ENCODE data around the gene FIZ1.
A peak's percentile ranks its signal among the peaks of the same experiment; 100 is the strongest.
"Not testable (repeated sequence)": the region's sequence is repeated elsewhere in the genome, so short reads cannot be mapped to it uniquely, and the experiment has no call there.

Gene FIZ1

DNA sequence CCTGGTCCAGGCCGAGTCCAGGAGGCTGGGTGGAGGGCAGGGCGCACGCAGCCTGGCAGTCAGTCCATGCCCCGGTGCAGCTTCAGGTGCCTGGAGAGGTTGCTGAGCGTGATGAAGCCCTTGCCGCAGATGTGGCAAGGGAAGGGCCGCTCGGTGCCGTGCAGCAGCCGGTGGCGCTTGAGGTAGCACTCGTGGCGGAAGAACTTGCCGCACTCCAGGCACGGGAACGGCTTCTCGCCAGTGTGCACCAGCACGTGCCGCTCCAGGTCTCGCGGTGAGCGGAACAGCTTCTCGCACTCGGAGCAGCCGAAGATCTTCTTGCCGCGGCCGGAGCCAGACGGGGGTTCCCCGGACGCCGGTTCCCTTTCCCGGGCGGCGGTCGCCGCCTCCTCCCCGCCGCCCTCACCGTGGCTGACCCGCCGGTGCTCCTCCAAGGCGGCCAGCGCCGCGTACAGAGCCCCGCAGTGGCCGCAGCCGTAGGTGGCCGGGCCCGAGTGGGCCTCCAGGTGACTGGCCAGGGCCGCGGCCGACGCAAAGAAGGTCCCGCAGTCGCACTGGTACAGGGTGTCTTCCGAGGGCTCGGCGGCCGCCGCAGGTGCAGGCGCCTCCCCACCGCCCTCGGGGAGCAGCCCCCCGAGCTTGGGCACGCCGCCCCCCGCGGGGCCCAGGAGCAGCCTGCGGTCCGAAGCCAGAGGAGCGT is 6.8 kb downstream of the FIZ1 start:
- DNase-seq: no peak

DNA sequence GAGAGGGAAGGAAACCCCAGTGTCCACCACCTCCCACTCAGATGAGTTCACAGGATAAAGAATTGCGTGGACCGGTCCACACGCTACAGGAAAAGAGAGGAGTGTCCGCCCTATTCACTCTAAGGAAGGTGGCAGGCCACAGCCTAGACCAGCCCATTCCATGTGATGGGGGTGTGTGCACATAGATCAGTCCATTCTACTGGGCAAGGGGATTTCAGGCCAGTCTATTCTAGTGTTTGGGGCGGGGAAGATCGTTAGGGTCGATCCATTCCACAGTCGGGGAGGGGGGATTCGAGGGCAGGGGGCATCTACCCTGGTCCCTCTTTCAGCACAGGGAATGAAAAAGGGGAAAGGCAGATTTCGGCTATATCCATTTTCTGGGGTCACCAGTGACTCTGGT is 7.8 kb downstream of the FIZ1 start:
- DNase-seq: no peak

DNA sequence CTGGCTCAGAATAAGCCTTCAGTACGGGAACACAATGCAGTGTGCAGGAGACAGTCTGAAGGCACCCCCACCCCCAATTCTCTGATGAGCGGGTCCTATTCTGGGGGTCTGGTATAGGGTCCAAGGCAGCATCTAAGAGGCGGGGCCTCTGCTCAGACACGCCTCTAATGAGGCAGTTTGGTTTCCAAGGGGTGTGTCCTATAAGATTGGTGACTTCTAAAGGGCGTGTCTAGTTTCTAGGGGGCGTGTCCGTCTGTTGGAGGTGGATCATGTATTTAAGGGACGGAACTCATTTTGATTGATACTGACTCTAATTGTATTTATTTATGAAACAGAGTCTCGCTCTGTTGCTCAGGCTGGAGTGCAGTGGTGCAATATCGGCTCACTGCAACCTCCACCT is 8.7 kb downstream of the FIZ1 start:
- no peak for DNase-seq

DNA sequence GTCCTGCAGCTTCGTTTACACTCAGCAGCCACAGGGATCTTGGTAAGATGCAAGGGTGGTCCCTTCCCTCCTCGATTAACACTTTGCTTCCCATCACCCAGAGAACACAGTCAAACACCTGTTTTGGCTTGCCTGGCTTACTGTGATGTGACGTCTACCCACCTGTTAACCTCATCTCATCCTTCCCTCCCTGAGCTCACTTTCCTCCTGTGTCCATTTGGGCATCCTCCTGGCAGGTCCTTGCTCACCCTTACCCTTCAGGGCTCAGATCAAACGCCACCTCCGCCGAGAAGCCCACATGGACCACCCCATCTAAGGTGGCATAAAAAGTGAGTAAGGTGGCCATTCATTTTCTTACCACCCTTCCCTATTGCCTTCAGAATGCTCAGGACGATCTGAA is 9.2 kb downstream of the FIZ1 start:
- no peak for DNase-seq

DNA sequence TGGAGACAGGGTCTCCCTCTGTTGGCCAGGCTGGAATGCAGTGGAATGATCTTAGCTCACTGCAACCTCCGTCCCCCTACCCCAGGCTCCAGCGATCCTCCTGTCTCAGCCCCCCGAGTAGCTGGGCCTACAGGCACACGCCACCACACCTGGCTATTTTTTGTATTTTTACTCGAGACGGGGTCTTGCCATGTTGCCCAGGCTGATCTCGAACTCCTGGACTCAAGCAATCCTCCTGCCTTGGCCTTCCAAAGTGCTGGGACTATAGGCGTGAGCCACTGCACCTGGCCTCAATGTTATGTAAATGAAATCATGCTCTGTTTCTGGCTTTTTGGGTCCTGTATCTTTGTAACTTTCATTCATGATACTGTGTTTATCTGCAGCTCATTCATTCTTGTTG is 10.6 kb downstream of the FIZ1 start:
- no peak for DNase-seq

DNA sequence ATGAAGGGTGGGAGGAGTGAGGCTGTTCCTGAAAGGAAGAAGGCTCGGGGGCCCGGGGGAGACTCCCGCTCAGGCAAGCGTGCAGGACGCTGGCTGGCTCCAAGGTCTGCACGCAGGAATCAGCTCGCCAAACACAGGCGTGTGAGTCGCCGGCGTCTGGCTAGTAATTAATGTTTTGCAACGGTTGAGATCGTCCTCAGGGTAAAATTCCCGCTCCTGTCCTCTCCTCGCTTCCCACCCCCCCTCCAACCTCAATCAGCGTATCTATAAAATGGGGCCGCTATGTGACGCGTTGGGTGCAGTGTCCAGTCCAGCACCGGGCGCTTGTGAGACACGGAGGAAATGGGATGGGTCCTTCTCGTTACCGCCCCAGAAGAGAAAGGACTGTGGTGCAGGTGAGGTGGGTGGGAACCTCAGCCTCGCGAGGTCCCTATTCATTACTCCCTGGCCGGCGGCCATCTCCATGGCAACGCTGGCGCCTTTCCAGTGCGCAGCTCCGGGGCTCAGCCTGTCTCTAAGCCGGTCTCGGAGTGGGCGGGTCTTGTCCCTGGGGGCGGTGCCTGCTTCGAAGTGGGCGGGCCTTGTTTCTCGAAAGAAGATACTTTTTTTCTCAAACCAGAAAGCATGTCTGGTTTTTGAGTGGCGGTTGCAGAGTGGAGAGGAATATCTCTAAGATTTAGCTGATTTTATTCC is 12.2 kb downstream of the FIZ1 start:
- DNase-seq: peak; percentile 96

DNA sequence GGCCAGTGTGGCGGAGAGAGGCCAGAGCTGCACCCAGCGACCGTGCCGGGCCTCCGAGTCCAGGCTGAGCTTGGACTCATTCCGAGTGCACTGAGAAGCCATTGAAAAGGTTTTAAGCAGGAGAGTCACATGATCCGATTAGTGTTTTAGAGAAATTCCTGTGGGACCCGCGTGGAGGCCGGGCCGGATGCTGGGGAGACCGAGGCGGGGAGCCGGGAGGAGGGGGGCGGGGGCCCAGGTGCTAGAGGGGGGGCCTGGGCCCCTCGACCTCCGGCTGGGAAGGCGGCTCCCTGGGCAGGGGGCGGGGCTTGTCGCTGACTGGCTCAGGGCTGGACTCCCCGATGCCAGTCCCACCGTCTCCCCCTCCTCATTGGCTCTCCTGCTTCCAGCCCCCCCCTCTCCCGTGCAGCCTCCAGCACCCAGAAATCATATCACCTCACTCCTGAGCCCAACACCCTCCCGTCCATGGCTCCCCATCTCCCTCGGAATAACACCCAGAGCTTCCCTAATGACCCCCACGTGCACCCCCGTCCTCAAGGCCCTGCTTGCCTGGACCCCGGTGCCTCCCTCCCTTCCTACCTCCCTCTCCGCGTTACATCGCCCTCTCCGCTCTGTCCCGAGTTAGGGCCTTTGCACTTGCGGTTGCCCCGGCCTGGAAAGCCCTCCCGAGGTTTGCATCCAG is 13.5 kb downstream of the FIZ1 start:
- DNase-seq: peak; percentile 44

DNA sequence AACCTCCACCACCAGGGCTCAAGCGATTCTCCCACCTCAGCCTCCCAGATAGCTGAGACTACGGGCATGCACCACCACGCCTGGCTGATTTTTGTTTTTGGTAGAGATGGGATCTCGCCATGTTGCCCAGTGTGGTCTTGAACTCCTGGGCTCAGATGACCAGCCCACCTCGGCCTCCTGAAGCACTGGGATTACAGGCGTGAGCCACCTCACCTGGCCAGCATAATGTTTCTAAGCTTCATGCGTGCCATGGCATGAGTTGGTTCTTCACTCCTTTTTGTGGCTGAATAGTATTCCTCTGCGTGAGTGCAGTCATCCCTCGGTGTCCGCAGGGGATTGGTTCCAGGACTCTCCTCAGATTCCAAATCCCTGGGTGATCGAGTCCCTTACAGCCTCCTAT is 14.4 kb downstream of the FIZ1 start:
- DNase-seq: no peak

DNA sequence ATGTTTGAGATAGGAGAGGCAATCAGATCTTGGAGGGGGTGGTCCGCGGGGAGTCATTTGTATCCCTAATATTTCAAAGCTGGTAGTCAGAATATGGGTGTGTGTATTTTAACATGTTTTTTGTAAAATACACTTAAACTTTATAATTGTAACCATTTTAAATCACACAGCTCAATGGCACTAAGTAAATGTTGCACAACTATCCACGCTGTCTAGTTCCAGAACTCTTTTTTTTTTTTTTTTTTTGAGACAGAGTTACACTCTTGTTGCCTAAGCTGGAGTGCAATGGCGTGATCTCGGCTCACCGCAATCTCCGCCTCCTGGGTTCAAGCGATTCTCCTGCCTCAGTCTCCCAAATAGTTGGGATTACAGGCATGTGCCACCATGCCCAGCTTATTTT is 15.4 kb downstream of the FIZ1 start:
- not testable (repeated sequence) for DNase-seq

DNA sequence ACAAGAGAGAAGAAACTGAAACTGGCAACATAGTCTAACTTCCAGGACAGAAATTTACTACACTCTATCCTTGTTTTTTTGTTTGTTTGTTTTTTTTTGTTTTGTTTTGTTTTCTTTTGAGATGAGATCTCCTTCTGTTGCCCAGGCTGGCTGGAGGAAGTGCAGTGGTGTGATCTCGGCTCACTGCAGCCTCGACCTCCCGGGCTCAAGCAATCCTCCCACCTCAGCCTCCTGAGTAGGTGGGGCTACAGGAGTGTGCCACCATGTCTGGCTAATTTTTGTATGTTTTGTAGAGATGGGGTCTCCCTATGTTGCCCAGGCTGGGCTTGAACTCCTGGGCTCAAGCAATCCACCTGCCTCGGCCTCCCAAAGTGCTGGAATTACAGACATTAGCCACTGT is 17.0 kb downstream of the FIZ1 start:
- DNase-seq: not testable (repeated sequence)

DNA sequence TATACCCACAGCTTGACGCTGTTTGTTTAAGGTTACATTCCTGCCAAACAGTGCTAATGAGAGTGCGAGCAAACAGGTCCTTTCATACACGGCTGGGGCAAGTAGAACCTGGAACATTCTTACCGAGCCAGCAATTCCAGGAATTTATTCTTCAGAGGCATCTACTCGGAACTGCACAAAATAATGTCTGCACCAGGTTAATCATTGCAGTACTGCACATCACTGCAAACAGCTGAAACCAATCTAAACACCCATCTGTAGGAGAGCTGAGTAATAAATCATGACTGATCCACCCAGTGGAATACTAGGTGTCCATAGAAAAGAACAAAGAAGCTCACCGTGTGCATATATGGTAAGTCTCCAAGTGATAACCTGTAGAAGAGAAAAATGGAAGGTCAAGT is 17.5 kb downstream of the FIZ1 start:
- no peak for DNase-seq

DNA sequence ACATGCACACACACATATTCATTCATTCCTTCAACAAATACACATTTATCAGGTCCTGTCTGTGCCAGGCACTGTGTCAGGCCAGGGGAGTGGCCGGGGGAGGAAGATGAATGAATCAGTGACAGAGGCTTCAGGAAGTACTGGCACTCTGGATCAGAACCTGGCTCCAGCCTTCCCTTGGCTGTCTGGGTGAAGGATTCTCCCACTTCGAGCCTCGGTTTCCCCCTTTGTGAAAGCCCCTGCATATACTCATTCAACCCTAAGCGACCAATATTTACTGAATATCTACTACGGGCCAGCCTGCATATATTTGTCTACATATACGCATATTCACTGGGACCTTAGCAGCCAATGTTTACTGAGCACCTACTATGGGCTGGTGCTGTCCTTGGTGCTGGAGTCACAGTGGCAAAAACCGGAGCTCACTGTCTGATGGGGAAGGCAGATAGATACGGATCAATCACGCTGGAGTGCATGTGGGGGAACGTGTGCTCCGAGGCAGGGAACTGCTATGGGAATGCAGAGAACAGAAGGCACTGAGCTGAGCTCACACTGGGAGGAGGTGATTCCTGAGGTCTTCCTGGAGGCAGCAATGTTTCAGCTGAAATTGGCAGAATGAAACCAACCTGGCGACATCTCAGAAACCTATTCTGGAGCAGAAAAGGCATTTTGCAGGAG is 18.0 kb downstream of the FIZ1 start:
- DNase-seq: peak; percentile 32

DNA sequence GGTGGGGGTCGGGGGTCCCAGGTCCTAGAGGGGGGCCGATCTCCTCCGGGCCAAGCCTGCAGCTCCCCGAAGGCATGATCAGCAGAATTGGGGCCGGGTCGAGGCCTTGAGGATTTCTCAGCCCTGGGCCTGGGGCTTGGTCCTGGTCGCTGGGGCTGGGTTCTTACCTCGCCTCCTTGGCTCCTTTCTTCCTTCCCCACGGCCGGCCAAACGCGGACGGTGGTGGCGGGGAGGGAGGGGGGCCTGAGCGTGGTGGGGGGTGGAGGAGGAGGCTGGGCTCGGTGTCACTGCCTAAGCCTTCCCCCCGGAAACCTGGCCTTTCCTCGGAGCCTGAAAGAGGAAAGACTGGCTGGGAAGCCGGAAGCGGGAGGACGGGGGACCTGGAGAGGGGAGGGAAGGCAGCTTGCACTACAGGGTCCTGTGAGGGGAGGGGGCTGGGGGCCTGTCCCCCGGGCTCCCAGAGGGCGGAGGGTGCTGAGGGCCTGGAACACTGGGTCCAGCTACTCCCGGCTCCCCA is 18.6 kb downstream of the FIZ1 start, which contains the start of gene ZNF579:
TSS of gene ZNF579 (minus strand) at position 221 of the 517 bp plus-strand sequence. CDS start 1,209 bp downstream, outside the sequence.
- peak; percentile 81 for DNase-seq

DNA sequence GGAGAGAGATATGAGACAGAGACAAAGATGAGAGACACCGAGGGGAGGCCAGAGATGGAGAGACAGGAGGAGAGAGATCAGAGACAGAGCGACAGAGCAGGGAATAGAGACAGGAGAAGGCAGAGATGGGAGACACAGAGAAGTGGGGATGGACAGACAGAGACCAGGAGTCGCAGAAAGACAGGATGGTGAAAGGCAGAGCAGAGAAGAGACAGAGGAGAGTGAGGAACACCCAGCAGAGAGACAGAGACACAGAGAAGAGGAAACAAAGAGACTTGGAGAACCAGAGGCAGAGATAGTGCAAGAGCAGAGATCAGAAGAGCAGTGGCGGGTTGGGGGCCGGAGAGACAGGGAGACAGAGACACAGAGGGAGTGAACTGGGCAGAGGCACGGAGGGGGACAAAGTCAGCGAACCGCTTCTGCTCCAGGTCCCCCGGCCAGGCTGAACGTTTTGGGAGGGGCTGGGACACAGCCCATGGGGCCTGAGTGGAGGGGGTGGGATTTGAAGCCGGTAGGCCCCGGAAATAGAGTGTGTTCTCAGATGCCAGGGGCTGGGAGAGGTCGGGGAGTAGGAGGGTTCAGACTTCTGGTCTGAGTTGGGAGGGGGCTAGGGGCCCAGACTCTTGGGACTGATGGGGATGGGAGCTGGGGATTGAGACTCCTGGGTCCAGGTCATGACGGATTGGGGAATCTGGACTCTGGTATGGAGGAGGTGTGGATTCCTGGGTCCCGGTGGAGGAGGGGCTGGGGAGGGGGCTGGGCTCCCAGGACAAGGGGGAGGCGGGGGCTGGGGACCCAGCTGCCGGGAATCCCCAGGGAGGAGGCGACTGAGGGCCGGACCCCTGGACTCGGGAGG is 19.3 kb downstream of the FIZ1 start:
- no peak for DNase-seq

DNA sequence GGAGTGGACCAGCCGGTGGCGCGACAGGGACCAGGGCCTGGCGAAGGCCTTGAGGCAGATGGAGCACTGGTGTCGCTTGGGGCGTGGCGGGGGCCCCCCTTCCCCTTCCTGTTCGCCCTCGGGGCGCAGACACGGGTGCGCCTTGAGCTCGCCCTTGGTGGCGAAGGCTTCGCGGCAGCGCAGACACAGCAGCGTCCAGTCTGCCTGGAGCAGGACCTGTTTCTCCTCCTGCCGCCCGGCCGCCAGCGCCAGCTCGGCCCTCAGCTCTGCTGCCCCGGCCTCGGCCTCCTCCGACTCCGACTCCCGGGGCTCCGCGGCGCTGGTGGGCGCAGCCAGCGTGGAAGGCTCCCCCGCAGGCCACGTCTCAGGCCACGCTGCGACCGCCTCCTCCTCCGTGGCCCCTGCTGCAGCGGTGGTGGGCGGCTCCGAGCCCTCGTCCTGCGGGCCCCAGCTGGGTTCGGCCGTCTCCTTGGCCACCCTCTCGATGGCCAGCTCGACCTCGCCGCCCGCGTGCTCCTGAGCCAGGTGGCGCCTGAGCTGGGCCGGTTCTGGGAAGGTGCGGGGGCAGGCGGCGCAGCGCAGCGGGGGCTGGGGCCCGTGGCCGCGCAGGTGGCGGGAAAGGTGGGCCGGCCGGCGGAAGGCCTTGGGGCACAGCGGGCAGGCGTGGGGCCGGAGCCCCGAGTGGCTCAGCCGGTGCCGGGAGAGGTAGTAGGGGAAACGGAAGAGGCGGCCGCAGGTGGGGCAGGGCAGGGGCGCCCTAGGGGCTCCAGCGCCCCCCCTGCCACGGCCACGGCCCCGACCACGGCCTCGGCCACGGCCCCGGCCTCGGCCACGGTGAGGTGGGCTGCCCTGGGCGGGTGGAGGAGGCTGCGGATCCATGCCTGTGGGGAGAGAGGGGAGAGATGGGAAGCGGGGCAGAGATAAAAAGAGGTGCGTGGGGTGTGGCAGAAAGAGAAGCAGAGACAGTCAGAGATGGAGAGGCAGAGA is 20.3 kb downstream of the FIZ1 start:
- no peak for DNase-seq

DNA sequence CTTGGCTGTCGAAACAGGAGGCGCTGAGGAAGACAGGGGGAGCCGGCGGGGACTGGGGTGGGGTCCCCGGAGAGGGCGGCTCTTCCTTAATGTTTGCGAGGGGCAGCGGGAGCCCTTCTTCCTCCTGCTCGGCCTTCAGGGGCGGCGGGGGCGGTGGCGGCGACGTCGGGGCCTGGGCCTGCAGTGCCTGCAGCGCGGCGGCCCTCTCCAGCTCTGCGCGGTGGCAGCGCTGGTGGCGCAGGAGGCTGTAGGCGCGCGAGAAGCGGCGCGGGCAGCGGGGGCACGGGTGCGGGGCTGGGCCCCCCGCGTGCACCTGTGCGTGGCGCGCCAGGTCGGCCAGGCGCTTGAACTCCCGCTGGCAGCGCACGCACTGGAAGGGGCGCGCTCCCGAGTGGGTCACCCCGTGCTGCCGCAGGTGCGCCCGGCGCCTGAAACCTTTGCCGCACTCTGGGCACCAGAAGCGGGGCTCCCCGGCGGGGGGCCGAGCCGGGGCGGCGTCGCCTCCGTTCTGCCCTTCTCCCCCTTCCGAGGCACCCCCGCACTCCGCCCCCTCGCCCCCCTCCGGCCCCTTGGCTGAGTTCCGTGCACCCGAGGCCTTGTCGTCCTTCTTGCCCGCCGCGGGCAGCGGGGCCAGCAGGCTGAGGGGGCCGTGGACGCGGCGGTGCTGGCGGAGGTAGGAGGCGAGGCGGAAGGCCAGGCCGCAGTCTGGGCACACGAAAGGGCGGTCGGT is 21.1 kb downstream of the FIZ1 start:
- DNase-seq: no peak

DNA sequence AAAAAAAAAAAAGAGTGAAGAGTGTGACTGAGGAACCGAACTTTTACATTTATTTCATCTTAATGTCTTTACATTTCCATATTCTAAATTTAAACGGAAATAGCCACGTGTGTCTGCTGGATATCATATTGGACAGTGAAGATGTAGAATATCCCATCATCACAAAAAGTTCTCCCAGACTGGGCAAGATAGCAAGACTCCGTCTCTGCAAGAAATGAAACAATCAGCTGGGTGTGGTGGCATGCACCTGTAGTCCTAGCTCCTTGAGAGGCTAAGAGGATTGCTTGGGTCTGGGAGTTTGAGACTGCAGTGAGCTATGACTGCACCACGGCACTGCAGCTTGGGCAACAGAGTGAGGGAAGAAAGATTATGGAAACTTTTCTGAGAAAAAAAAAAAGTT is 22.6 kb downstream of the FIZ1 start:
- DNase-seq: no peak

DNA sequence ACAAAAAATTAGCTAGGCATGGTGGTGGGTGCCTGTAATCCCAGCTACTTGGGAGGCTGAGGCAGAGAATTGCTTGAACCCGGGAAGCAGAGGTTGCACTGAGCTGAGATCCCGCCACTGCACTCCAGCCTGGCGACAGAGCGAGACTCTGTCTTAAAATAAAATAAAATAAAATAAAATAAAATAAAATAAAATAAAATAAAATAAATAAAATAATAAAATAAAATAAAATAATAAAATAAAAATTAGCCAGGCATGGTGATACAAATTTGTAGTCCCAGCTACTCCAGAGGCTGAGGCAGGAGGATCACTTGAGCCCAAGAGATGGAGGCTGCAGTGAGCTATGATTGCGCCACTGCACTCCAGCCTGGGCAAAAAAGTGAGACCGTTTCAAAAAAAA is 25.4 kb downstream of the FIZ1 start:
- DNase-seq: not testable (repeated sequence)

DNA sequence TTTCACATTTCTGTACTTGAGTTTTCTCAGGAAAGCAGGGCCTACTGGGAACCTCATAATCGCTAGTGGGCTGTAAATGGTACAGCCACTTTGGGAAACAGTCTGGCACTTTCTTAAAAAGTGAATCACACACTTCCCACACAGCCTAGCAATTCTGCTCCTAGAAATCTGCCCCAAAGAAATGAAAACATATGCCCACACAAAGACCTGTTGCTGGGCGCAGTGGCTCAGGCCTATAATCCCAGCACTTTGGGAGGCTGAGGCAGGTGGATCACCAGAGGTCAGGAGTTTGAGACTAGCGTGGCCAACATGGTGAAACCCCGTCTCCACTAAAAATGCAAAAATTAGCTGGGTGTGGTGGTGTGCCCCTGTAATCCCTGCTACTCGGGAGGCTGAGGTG is 29.8 kb downstream of the FIZ1 start:
- not testable (repeated sequence) for DNase-seq

DNA sequence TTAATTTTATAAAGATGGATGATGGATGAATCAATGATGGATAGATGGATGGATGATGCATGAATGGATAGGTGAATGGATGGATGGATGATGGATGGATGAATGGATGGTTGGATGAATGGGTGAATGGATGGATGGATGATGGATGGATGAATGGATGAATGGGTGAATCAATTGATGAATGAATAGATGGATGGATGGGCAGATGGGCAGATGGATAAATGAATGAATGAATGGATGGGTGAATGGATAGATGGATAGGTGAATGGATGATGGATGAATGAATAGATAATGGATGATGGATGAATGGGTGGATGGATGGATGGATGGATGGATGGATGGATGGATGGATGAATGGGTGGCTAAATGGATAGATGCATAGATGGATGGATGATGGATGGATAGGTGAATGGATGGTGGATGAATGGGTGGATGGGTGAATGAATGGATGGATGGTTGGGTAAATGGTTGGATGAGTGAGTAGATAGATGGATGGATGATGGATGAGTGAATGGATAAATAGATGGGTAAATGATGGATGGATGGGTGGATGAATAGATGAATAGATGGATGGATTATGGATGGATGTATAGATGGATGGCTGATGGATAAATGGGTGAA is 31.5 kb downstream of the FIZ1 start:
- DNase-seq: no peak
